NCI-H2227 (cell line): Measurements from ENCODE around the gene SRGAP2B.
"Not testable (repeated sequence)": the region's sequence is repeated elsewhere in the genome, so short reads cannot be mapped to it uniquely, and the experiment has no call there.

ENCODE experiments used
- DNase-seq: peaks from one replicate; lab custom pipeline; 2025; ENCODE audit not compliant: unreplicated experiment; lab: John Stamatoyannopoulos, UW

SRGAP2B gene

DNA sequence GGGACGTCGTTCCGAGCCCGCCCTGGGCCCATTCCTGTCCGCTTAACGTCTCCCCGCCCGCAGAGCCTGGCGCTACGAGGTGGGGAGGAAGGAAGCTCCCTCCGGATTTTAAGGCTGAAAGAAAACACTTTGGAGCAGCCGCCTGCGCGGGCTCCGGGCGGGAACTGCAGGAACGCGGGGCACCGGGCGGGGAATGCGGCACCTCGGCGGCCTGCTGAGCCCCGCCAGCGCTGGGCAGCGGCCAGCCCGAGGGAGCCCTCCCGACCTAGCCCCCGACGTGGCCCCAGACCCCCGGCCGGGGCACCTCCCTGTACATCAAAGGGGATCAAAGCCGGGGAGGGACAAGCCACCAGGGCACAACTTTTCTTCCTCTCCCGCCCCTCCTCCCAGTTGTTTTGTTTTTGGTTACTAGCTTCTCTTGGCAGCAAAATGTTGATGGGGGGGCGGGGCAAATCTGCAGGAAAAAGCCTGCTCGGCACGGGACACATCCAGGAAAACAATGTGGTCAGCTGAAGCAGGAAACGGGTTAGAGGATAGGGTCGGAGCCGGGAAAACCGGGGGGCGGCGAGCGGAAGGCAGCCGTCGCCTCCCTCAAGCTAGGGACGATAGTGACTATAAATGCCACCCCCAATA, 1.5 kb downstream of the SRGAP2B start:
- DNase-seq, result not testable (repeated sequence)

GRCh38 chr1:145082483-145083255, 12.5 kb downstream of the SRGAP2B start:
- not testable (repeated sequence) for DNase-seq

GRCh38 chr1:145080193-145080592, 14.9 kb downstream of the SRGAP2B start:
- not testable (repeated sequence) for DNase-seq

DNA sequence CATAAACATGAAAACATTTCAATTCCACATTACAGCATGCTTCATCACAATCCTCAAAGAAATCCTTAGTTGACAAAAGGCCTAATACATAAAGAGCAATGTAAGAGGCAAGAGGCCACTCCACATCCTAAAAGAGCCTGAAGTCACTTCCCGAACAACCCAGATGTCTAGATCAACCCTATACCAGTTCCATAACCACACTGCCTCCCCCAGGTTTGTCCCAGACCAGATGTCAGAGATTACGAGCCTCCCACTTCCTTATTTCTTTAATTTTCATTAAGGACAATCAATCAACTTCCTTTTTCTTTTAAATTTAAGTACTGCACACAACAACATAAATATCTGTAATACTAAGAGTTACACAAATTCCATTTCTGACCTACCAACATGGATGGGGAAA, 15.4 kb downstream of the SRGAP2B start:
- DNase-seq, result not testable (repeated sequence)

GRCh38 chr1:145078787-145079370, 16.2 kb downstream of the SRGAP2B start:
- not testable (repeated sequence) for DNase-seq

GRCh38 chr1:145077872-145078786, 17.0 kb downstream of the SRGAP2B start:
- not testable (repeated sequence) for DNase-seq

DNA sequence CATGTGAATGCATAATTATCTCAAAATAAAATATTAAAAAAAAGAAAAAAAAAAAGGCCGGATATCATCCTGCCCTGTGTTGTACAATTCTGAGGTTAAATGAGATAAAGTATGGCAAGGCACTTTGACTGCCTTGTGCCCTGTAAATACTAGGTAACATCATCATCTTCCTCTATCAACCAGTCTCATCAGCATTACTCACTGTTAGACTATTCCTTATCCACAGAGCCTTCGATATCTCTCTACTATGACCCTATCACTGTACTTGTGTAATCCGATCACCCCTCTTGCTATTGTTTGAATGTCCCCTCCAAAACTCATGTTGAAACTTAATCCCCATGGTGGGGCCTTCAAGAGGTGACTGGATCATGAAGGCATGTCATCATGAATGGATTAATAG, 18.3 kb downstream of the SRGAP2B start:
- not testable (repeated sequence) for DNase-seq

DNA sequence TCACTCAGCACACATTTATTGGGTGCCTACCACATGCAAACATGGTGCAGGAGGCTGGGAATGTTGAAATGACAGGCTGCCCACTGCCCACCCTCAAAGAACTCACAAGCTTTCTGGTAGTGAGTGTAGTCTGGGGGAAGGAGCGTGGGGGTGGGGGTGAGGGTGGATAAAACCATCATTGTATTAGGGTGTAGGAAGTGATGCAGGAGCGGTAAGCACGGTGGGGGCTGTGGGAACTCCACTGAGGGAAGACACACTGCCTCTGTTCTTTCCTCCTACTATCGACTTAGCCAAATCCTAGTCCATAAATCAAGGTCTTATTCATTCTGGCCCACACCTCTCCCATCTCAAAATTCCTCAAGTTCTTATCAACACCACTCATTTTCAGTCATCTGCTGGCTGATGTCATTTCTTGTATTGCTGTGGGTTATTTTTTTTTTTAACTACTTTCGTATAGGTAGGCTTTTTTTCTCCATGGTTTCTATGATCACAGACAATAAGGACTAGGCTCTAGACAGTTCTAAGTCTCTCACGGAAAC, 21.0 kb downstream of the SRGAP2B start:
- DNase-seq, result not testable (repeated sequence)

- not testable (repeated sequence) for DNase-seq
These were observed 23.6 kb downstream of the SRGAP2B start for GRCh38 chr1:145071569-145071968.

GRCh38 chr1:145066486-145066885, 28.6 kb downstream of the SRGAP2B start:
- DNase-seq, result not testable (repeated sequence)

- not testable (repeated sequence) for DNase-seq
These were observed 29.8 kb downstream of the SRGAP2B start for GRCh38 chr1:145065194-145065826.

- not testable (repeated sequence) for DNase-seq
These were observed 31.0 kb downstream of the SRGAP2B start for GRCh38 chr1:145063941-145064648.

- DNase-seq, result not testable (repeated sequence)
These were observed 31.8 kb downstream of the SRGAP2B start for GRCh38 chr1:145063285-145063684.

DNA sequence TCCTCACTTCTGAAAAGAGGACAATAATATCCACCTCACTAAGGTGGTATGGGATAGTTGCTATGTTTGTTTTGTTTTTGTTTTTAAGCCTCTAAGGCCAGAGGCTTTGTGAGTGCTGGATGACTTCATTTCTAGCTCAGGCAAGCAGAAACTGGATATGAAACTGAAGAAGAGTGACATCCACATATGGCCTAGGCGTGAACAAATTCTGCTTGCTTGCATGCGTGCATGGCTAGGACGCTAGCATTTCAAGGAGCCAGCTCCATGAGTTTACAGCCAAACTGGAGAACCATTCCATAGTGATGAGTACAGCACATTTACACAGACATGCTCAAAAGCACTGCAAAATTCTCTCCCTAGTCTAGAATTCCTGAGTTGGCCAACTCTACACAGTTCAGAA, 36.9 kb downstream of the SRGAP2B start:
- not testable (repeated sequence) for DNase-seq

DNA sequence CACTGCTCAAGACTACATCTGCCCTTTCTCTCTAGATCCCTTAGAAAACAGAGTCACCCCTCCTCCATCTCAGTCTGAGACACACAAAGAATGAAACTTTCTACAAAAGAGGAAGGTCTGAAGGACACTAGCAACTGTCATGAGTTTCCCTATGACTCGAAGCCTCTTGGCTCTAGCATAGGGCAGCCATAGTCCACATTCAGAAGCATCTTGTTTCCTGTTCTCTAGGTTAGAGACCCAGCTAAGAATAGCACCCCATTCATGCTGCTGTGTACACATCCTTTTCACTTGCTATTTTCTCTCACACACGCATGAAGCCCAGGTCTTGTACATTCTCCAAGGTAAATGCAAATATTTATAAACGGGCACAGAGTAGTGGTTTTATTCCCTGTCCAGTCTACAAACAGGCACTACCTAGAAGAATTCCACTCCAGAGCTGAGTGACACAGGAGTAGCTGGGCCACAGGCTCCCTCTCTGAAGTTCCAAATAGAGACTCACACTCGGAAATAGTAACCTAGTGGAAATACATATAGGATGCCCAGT, 39.8 kb downstream of the SRGAP2B start:
- not testable (repeated sequence) for DNase-seq

DNA sequence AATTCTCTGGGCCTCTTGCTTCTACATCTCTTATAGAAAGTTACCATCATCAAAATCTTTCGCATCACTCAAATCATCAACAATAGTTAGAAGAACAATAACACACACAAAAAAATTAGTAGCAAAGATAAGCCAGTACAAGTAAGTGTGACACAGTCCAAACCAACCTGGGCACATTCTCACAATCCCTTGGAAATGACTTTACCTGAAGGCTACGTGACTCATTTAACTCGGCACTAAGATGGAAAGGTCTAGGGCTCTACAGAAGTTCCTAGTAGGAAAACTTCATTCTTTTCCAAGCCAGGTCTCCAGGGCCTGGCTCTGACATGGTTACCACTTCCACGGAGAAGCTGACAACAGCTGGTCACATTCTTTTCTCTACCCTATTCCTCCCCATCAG, 41.7 kb downstream of the SRGAP2B start:
- not testable (repeated sequence) for DNase-seq

DNA sequence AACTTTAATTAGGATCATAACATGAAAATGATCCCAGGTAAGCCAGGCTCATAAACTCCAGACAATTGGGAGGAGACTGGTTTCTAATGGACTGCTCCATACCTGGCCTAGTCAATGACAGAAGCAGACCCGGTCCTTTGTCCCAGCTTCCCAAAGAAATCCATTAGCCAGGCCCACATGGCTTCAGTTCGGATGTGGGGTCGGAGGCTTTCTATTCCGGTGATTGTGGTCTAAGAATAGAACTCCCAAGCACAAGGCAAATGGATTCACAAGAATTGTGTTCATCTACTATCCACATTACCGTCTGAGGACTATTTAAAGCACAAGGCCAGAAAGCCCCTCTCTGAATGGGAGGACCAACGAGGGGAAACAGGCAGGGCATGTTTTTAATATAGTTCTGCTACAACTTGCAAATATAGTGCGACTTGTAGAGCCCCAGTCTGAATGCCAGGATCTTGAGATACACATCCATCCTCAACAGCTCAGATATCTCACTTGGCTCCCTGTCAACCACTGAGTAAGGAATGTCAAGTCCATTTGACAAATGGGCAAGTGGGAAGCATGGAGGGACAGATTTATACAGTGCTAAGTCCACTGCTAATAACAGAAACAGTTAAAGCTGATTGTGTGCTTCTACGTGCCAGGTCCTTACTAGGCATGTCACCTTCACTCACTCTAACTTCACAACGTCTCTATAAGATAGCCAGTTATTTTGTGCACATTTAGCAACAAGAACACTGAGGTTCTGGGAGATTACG, 42.9 kb downstream of the SRGAP2B start:
- DNase-seq, result not testable (repeated sequence)

DNA sequence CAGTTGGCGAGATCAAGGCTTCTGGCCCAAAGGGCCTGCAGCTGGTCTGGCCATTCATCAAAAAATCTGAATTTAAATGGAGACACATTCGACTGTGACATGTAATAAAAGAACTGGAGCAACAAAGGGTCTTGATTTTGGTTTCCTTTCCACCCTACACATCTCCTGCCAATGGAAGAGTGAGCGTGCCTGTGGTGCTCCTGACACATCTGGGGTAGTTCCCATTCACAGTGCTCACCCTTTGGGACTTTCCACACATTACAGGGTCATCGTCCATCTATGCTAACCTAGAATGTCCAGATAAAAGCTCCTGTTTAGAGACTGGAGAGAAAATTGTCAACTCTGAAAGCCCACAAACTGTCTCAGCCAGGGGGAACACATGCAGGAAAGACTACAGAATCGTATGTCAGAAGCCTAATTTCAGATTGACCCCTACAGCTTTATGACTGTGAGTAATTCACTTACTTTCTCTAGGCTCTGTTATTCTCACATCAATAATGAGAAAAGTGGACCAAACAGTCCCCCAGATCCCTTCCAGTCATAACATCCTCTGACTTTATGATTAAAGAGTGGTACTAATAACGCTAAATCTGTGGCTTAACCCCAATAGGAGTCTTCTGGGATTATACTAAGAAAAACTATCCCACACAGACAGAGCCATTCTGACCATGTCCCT, 46.8 kb downstream of the SRGAP2B start:
- DNase-seq, result not testable (repeated sequence)
